Measurements from ENCODE around the gene ATP5F1C.
A peak's percentile ranks its signal among the peaks of the same experiment; 100 is the strongest.
"Not testable (repeated sequence)": the region's sequence is repeated elsewhere in the genome, so short reads cannot be mapped to it uniquely, and the experiment has no call there.

The ATP5F1C gene

GRCh38 chr10:7787857-7788638 is at the start of gene ATP5F1C, which contains the start of gene KIN:
Gene ATP5F1C, plus strand, starts transcription at chr10:7788177. Its CDS starts 31 bp downstream, at chr10:7788208.
Gene KIN, minus strand, starts transcription at chr10:7787993. Its CDS starts 60 bp downstream, at chr10:7787933.
- ChIA-PET POLR2A (interaction anchor here (0.7 to 2.3 kb wide), 21 partner anchors 9 to 309 kb away, joined by 3 to 36 read pairs (median 4); partner anchors contain the start of gene TAF3), CTCF (no interaction called here)
- TF ChIP-seq CTBP1 (IDR thresholded peaks at IDR 0.05; ENCODE audit: borderline replicate concordance) (no peak), HDGF (IDR thresholded peaks at IDR 0.05; ENCODE audit: borderline replicate concordance) (peak; percentile 91; the same call in 1 of the 2 replicates), ELF4 (IDR thresholded peaks at IDR 0.05) (peak; percentile 18), L3MBTL2 (conservative IDR thresholded peaks at IDR 0.05) (no peak; the same call in 1 of the 2 replicates), SP1 (IDR thresholded peaks at IDR 0.05) (no peak)
- DNase-seq (ENCODE audit: extremely low spot score) = peak; percentile 98

- CTCF ChIA-PET = no interaction called here
- no peak for DNase-seq (ENCODE audit: extremely low spot score)
- POLR2A ChIA-PET = no interaction called here
- TF ChIP-seq ARNT (IDR thresholded peaks at IDR 0.05) = no peak
- no peak for TF ChIP-seq ELF4 (IDR thresholded peaks at IDR 0.05)
- no peak for TF ChIP-seq HDGF (IDR thresholded peaks at IDR 0.05; ENCODE audit: borderline replicate concordance)
- no peak for TF ChIP-seq SUZ12 (IDR thresholded peaks at IDR 0.05)
- TF ChIP-seq LEF1 (IDR thresholded peaks at IDR 0.05; ENCODE audit: borderline replicate concordance) = no peak
- no peak for TF ChIP-seq FOXM1 (IDR thresholded peaks at IDR 0.05; ENCODE audit: borderline replicate concordance)
- TF ChIP-seq PKNOX1 (IDR thresholded peaks at IDR 0.05) = no peak
- TF ChIP-seq TARDBP (IDR thresholded peaks at IDR 0.05) = no peak
- TF ChIP-seq CTBP1 (IDR thresholded peaks at IDR 0.05; ENCODE audit: borderline replicate concordance) = no peak
- TF ChIP-seq FOXK2 (IDR thresholded peaks at IDR 0.05) = no peak
- no peak for TF ChIP-seq L3MBTL2 (conservative IDR thresholded peaks at IDR 0.05)
- no peak for TF ChIP-seq ZNF384 (IDR thresholded peaks at IDR 0.05)
- no peak for TF ChIP-seq FOXA1 (IDR thresholded peaks at IDR 0.05)
- TF ChIP-seq BHLHE40 (IDR thresholded peaks at IDR 0.05; ENCODE audit: borderline replicate concordance) = no peak
- no peak for TF ChIP-seq SP1 (IDR thresholded peaks at IDR 0.05)
These were observed 49.2 kb upstream of the ATP5F1C start for GRCh38 chr10:7738536-7739407.

- TF ChIP-seq NFRKB (IDR thresholded peaks at IDR 0.05) (no peak), FOXM1 (IDR thresholded peaks at IDR 0.05; ENCODE audit: borderline replicate concordance) (no peak), LEF1 (IDR thresholded peaks at IDR 0.05; ENCODE audit: borderline replicate concordance) (no peak), BHLHE40 (IDR thresholded peaks at IDR 0.05; ENCODE audit: borderline replicate concordance) (no peak), FOXK2 (IDR thresholded peaks at IDR 0.05) (no peak), HDGF (IDR thresholded peaks at IDR 0.05; ENCODE audit: borderline replicate concordance) (no peak), L3MBTL2 (conservative IDR thresholded peaks at IDR 0.05) (no peak), SUZ12 (IDR thresholded peaks at IDR 0.05) (no peak), PKNOX1 (IDR thresholded peaks at IDR 0.05) (no peak), ELF4 (IDR thresholded peaks at IDR 0.05) (no peak), TARDBP (IDR thresholded peaks at IDR 0.05) (no peak), FOXA1 (IDR thresholded peaks at IDR 0.05) (no peak), ARNT (IDR thresholded peaks at IDR 0.05) (no peak), ZNF384 (IDR thresholded peaks at IDR 0.05) (no peak), SP1 (IDR thresholded peaks at IDR 0.05) (no peak)
- DNase-seq (ENCODE audit: extremely low spot score) = no peak
- CTCF ChIA-PET = no interaction called here
- POLR2A ChIA-PET = no interaction called here
These were observed 43.7 kb upstream of the ATP5F1C start for GRCh38 chr10:7744307-7744706.

GRCh38 chr10:7748637-7749036 is 39.3 kb upstream of the ATP5F1C start:
- DNase-seq (ENCODE audit: extremely low spot score); CTCF ChIA-PET: not testable (repeated sequence)
- POLR2A ChIA-PET = interaction anchor here (1.2 kb wide), 1 partner anchor 39 kb away, joined by 3 read pairs; the partner anchor contains the start of genes ATP5F1C and KIN

- POLR2A ChIA-PET = no interaction called here
- TF ChIP-seq HDGF (IDR thresholded peaks at IDR 0.05; ENCODE audit: borderline replicate concordance) (no peak), CTBP1 (IDR thresholded peaks at IDR 0.05; ENCODE audit: borderline replicate concordance) (no peak), LEF1 (IDR thresholded peaks at IDR 0.05; ENCODE audit: borderline replicate concordance) (no peak)
- DNase-seq (ENCODE audit: extremely low spot score) = no peak
- CTCF ChIA-PET = no interaction called here
These were observed 37.8 kb upstream of the ATP5F1C start for GRCh38 chr10:7750222-7750621.

- TF ChIP-seq CTBP1 (IDR thresholded peaks at IDR 0.05; ENCODE audit: borderline replicate concordance) = no peak
- no peak for DNase-seq (ENCODE audit: extremely low spot score)
- ChIA-PET CTCF (no interaction called here), POLR2A (no interaction called here)
These were observed 35.7 kb upstream of the ATP5F1C start for GRCh38 chr10:7752251-7752650.

- TF ChIP-seq ELF4 (IDR thresholded peaks at IDR 0.05) = no peak
- no peak for TF ChIP-seq FOXM1 (IDR thresholded peaks at IDR 0.05; ENCODE audit: borderline replicate concordance)
- no peak for TF ChIP-seq NFRKB (IDR thresholded peaks at IDR 0.05)
- no peak for TF ChIP-seq BHLHE40 (IDR thresholded peaks at IDR 0.05; ENCODE audit: borderline replicate concordance)
- no peak for TF ChIP-seq L3MBTL2 (conservative IDR thresholded peaks at IDR 0.05)
- no peak for TF ChIP-seq SUZ12 (IDR thresholded peaks at IDR 0.05)
- TF ChIP-seq ZNF384 (IDR thresholded peaks at IDR 0.05) = no peak
- no peak for TF ChIP-seq CTBP1 (IDR thresholded peaks at IDR 0.05; ENCODE audit: borderline replicate concordance)
- no peak for TF ChIP-seq PKNOX1 (IDR thresholded peaks at IDR 0.05)
- TF ChIP-seq FOXK2 (IDR thresholded peaks at IDR 0.05) = no peak
- no peak for TF ChIP-seq TARDBP (IDR thresholded peaks at IDR 0.05)
- CTCF ChIA-PET = no interaction called here
- POLR2A ChIA-PET = no interaction called here
- DNase-seq (ENCODE audit: extremely low spot score) = no peak
These were observed 32.9 kb upstream of the ATP5F1C start for GRCh38 chr10:7755103-7755502.
